Keratinocyte (primary cell): ENCODE data around the gene ELMOD2. TPM values are rescaled to one million over a fixed set of nuclear protein-coding genes. Genes with fewer than 3 reads are reported as not detected.

Experiments
- DNase-seq: peaks from one replicate; pipeline ENCODE4 v3.0.0-alpha.2; 2011; ENCODE audit warnings: low read depth, missing footprints, low spot score
- FAIRE-seq: peaks from 2 replicates; lab custom pipeline; 2011; peaks lifted over from hg19 to GRCh38; lab: Jason Lieb, UNC
- H2AFZ ChIP-seq: 2 replicates; pipeline ENCODE4 v1.6.0; 2012; ENCODE audit warnings: low read length, control low read depth, inconsistent platforms; ENCODE audit not compliant: control insufficient read depth
- H3K27ac ChIP-seq: 2 replicates; pipeline ENCODE4 v1.5.1; 2011; ENCODE audit warnings: low read length; ENCODE audit not compliant: control insufficient read depth, insufficient read depth
- H3K27me3 ChIP-seq: 3 replicates; pipeline ENCODE4 v1.6.0; 2011; ENCODE audit warnings: low read length; ENCODE audit not compliant: control insufficient read depth, insufficient read depth; ENCODE audit errors: extremely low read depth
- H3K36me3 ChIP-seq, 2 experiments: 2 replicates in 1 of 2; 3 replicates in 1 of 2; pipeline ENCODE4 v1.5.1; 2011; ENCODE audit warnings: low read length in 2 of 2, mild to moderate bottlenecking in 1 of 2; ENCODE audit not compliant: control insufficient read depth in 2 of 2, insufficient read depth in 2 of 2; ENCODE audit errors: extremely low read depth in 1 of 2
- H3K4me1 ChIP-seq: 3 replicates; pipeline ENCODE4 v1.5.1; 2011; ENCODE audit warnings: low read length; ENCODE audit not compliant: control insufficient read depth, insufficient read depth; ENCODE audit errors: extremely low read depth
- H3K4me2 ChIP-seq: 3 replicates; pipeline ENCODE4 v1.6.0; 2011; ENCODE audit warnings: low read depth, low read length; ENCODE audit not compliant: control insufficient read depth, insufficient read depth; ENCODE audit errors: extremely low read depth
- H3K4me3 ChIP-seq, 3 experiments: fragments of 200-600 bp in 1 of 3; sonication (generic) in 1 of 3; 2 replicates in 2 of 3; 3 replicates in 1 of 3; pipeline ENCODE4 v1.5.1; 2011 to 2016; ENCODE audit warnings: low read length in 3 of 3, mild to moderate bottlenecking in 3 of 3, control low read depth in 2 of 3, inconsistent platforms in 1 of 3, low read depth in 1 of 3, mixed read lengths in 1 of 3, mixed run types in 1 of 3, moderate library complexity in 1 of 3; ENCODE audit not compliant: control insufficient read depth in 2 of 3, insufficient read depth in 2 of 3; ENCODE audit errors: extremely low read depth in 1 of 3
- H3K79me2 ChIP-seq: 2 replicates; pipeline ENCODE4 v1.6.0; 2012; ENCODE audit warnings: low read length; ENCODE audit not compliant: control insufficient read depth, insufficient read depth
- H3K9ac ChIP-seq: 3 replicates; pipeline ENCODE4 v1.6.0; 2011; ENCODE audit warnings: low read length; ENCODE audit not compliant: control insufficient read depth, insufficient read depth; ENCODE audit errors: extremely low read depth
- H3K9me1 ChIP-seq: 3 replicates; pipeline ENCODE4 v1.6.0; 2011; ENCODE audit warnings: low read length; ENCODE audit not compliant: control insufficient read depth, insufficient read depth; ENCODE audit errors: extremely low read depth
- H3K9me3 ChIP-seq: 2 replicates; pipeline ENCODE4 v1.5.1; 2012; ENCODE audit warnings: low read depth, low read length; ENCODE audit not compliant: control insufficient read depth
- H4K20me1 ChIP-seq: 3 replicates; pipeline ENCODE4 v1.6.0; 2011; ENCODE audit warnings: low read length; ENCODE audit not compliant: control insufficient read depth, insufficient read depth; ENCODE audit errors: extremely low read depth
- CTCF ChIP-seq, 3 experiments: IDR thresholded peaks in 1 of 3; conservative IDR thresholded peaks in 1 of 3; optimal IDR thresholded peaks in 1 of 3; 2 replicates in 2 of 3; 3 replicates in 1 of 3; pipeline versions ENCODE3 to v1.5.1; 2011; ENCODE audit warnings: low read length in 3 of 3, mild to moderate bottlenecking in 3 of 3, moderate library complexity in 2 of 3, control low read depth in 1 of 3, inconsistent platforms in 1 of 3; ENCODE audit not compliant: insufficient read depth in 2 of 3; ENCODE audit errors: extremely low read depth in 1 of 3
- EZH2 ChIP-seq: IDR thresholded peaks from one replicate; pipeline ENCODE4 v1.6.1; 2012; ENCODE audit warnings: inconsistent platforms, mild to moderate bottlenecking, low read length, moderate library complexity
- dilution Hi-C: fragments of 300-500 bp; cut with MboI; formaldehyde crosslinking; loops from one replicate; pipeline ENCODE4 v1.7.0; 2020; ENCODE audit warnings: low sequenced_read_pairs; ENCODE audit not compliant: extremely low pct_ligation_motif_present
- polyA plus RNA-seq, 5 experiments: library from polyadenylated mRNA; depleted of rRNA in 3 of 5; stranded (reverse) in 3 of 5; stranded (forward) in 1 of 5; unstranded in 1 of 5; fragments of >200 nt; gene quantifications; 1 replicate in 1 of 5; 2 replicates in 3 of 5; 3 replicates in 1 of 5; pipeline versions ENCODE4 v1.2.1 to v1.2.3, GENCODE V29; 2011 to 2012; ENCODE audit warnings: missing spikeins in 2 of 5, low read depth in 1 of 5, low replicate concordance in 1 of 5

ELMOD2 gene
- polyA plus RNA-seq, 1 donor (not counting 4 experiments of a cell fraction or from before 2014, with no cell fraction given): 21.9 TPM

DNA sequence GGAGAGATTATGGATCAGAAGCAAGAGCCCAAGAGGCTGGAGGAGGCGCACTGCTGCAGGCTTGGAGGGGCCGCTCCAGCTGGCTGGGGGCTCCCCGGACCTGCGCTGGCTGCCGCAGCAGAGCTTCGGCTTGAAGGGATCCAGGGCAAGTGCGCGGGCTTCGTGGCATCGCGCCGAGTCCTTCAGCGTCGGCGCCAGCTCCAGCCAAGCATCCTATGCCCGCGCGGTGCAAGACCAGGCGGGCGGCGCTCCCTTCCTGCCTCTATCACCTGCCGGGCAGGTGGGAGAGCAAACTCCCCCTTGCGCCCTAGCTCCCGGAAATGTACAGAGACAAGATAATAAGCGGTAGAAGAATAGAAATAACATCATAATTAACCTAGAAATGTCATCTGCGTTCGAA, 55.3 kb downstream of the ELMOD2 start:
- TF ChIP-seq CTCF (optimal IDR thresholded peaks at IDR 0.05 in 1 of 3, IDR thresholded peaks at IDR 0.05 in 1 of 3, conservative IDR thresholded peaks at IDR 0.05 in 1 of 3; ENCODE audit: extremely low read depth in 1 of 3, insufficient read depth in 2 of 3, low read length in 3 of 3): no peak
- peak; percentile 29 for TF ChIP-seq EZH2
- DNase-seq: no peak
- no peaks in the 10 kb centered on the region for H3K79me2 ChIP-seq
- peaks cover 36% of the 10 kb centered on the region for H3K27me3 ChIP-seq
- H4K20me1 ChIP-seq: no peaks in the 10 kb centered on the region
- no peaks in the 10 kb centered on the region for H3K4me1 ChIP-seq
- no peak overlapping the region for H3K4me2 ChIP-seq
- no peaks in the 10 kb centered on the region for H3K9me3 ChIP-seq
- H3K27ac ChIP-seq: no peak overlapping the region
- H3K9me1 ChIP-seq: no peaks in the 10 kb centered on the region
- dilution Hi-C loops: no loop called here
- H3K4me3 ChIP-seq: no peak overlapping the region
- H2AFZ ChIP-seq: no peak overlapping the region
- H3K9ac ChIP-seq: no peak overlapping the region
- no peak for FAIRE-seq
- H3K36me3 ChIP-seq: no peaks in the 10 kb centered on the region

DNA sequence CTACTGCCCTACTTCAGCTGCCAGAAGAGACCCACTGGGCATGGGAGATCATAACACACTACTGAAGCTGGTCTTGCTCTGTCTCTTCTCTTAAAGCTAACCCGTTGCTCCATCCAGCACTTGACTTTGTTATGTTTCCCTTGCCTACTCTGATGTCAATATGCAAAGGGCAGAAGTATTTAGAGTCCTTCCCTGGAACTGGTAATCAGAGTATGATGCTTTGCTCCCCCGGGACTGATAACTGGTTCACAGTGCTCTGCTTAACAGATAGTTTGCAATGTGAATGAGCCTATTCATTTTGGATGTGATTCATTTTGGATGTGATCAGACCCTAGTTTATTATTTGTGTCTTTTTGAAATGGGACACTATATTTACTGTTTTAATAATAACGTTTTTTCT, 57.1 kb downstream of the ELMOD2 start:
- Histone ChIP-seq H2AFZ (no peak overlapping the region), H3K4me1 (no peaks in the 10 kb centered on the region), H3K27me3 (peaks cover 36% of the 10 kb centered on the region), H3K9me1 (no peaks in the 10 kb centered on the region), H3K4me3 (no peak overlapping the region), H3K36me3 (no peaks in the 10 kb centered on the region), H3K27ac (no peak overlapping the region), H4K20me1 (no peaks in the 10 kb centered on the region), H3K9me3 (no peaks in the 10 kb centered on the region), H3K4me2 (no peak overlapping the region), H3K79me2 (no peaks in the 10 kb centered on the region), H3K9ac (no peak overlapping the region)
- DNase-seq (no peak), FAIRE-seq (no peak)
- dilution Hi-C loops: no loop called here
- no peak for TF ChIP-seq EZH2

GRCh38 chr4:140584439-140584838, 60.5 kb downstream of the ELMOD2 start:
- no peaks in the 10 kb centered on the region for H3K36me3 ChIP-seq
- H3K4me3 ChIP-seq: no peak overlapping the region

More at GRCh38 chr4:140584439-140584838, 60.5 kb downstream of the ELMOD2 start:
- Histone ChIP-seq H3K9ac (no peak overlapping the region), H3K27ac (no peak overlapping the region), H3K79me2 (no peaks in the 10 kb centered on the region), H3K4me2 (no peak overlapping the region), H3K27me3 (peaks cover 14% of the 10 kb centered on the region), H3K4me1 (no peaks in the 10 kb centered on the region), H3K9me3 (no peaks in the 10 kb centered on the region), H4K20me1 (no peaks in the 10 kb centered on the region), H3K9me1 (no peaks in the 10 kb centered on the region), H2AFZ (no peak overlapping the region)
- DNase-seq (no peak), FAIRE-seq (no peak)
- TF ChIP-seq CTCF (optimal IDR thresholded peaks at IDR 0.05 in 1 of 3, IDR thresholded peaks at IDR 0.05 in 1 of 3, conservative IDR thresholded peaks at IDR 0.05 in 1 of 3; ENCODE audit: extremely low read depth in 1 of 3, insufficient read depth in 2 of 3, low read length in 3 of 3): no peak
- dilution Hi-C loops: no loop called here
